Muscle of back (tissue), 11 donors: ENCODE data around the gene EXOC6B. TPM values are rescaled to one million over a fixed set of nuclear protein-coding genes. Genes with fewer than 3 reads are reported as not detected.

Experiments
- DNase-seq, 3 donors: peaks; one replicate each; pipeline versions ENCODE4 v3.0.0 to v3.0.0-alpha.2; 2013
- polyA plus RNA-seq, 10 donors: library from polyadenylated mRNA; unstranded; fragments of 120-200 nt; gene quantifications; one replicate each; pipeline ENCODE4 v1.2.1, GENCODE V29; 2013; ENCODE audit not compliant: insufficient read length in 10 of 10

Gene EXOC6B
- polyA plus RNA-seq, 10 donors: 9.1 to 15.4 (median 12.0) TPM

DNA sequence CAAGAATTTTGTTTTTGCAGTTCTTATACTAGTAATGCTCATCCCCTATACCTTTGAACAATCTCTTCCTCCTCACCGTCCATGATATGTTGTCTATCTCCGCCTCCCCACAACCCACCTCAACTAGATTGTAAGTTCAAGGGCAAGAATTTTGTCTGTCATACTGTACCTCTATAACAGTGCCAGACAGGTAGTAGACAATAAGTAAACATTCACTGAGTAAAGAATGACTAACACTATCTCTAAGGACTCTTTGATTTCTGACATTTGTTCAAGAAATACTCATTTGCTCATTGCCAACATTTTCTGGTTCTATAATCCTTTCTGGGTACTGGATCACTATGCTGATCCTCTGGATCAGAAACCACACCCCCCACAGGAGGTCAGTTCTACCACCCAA is 82.4 kb downstream of the EXOC6B start:
- DNase-seq: no peak

GRCh38 chr2:72738096-72738495 is 87.7 kb downstream of the EXOC6B start:
- no peak for DNase-seq

DNA sequence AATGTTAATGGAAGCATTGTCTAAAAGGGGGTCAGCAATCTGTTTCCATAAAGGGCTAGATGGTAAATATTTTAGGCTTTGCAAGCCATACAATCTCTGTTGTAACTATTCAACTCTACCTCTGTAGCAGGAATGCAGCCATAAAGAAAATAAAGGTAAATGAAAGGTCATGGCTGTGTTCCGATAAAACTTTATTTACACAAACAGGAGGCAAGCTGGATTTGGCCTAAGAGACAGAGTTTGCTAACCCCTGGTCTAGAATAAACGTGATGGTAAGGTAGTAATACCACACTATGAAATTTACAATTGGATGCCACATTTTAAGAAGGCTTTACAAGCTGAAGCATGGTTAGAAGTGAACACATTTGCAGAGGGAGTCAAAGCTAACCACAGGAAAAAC is 91.4 kb downstream of the EXOC6B start:
- DNase-seq: no peak

- DNase-seq: peak in 2 of 3 donors; percentile 30 to 41
These were observed 94.7 kb downstream of the EXOC6B start for GRCh38 chr2:72731116-72731515.

GRCh38 chr2:72727356-72727755 is 98.5 kb downstream of the EXOC6B start:
- no peak for DNase-seq

- no peak for DNase-seq
These were observed 102.0 kb downstream of the EXOC6B start for GRCh38 chr2:72723769-72724370.

DNA sequence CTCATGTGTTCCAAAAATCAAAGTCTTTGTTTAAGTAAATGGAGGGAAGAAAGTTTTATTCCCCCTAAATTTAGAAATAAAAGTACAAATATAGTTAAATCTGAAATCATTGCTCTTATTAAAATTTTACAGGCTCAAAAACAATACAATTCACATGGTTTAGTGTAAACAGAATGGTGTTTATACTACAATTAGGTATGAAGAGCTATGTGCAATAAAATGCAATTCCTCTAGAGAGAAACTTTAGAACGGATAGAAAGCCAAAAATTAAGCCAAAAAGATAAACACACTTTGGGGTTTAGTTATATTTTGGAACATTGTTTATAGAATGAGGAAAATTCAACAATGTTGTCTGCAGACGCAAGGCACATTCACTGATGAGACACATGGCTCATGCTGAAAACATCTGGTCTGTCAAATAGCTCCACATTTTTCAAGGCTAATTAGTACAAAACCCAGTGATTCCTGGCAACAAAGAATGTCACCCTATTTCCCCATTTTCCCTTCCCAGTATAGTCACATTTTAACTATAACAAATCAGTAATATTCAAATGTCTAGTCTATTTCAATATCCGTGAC is 103.3 kb downstream of the EXOC6B start:
- peak in 2 of 3 donors; percentile 10 to 22 for DNase-seq

DNA sequence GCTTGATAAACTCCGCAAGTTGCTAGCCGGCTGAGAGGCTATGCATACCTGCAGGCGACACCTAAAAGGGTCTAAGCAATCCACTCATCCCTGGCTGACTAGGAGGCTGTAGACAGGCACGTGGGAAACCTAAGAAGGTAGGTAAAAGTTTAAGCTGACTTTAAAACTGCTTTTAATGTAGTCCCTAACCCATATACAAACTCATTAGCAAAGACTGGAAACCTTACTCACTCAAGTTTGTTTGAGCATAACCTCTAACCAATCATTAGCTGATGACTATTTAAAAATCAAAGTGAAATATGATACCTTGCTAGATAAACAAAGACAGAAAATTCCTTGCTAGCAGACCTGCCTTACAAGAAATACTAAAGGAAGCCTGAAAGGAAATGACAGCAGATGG is 106.4 kb downstream of the EXOC6B start:
- DNase-seq: no peak

- no peak for DNase-seq
These were observed 107.0 kb downstream of the EXOC6B start for GRCh38 chr2:72718876-72719275.

DNA sequence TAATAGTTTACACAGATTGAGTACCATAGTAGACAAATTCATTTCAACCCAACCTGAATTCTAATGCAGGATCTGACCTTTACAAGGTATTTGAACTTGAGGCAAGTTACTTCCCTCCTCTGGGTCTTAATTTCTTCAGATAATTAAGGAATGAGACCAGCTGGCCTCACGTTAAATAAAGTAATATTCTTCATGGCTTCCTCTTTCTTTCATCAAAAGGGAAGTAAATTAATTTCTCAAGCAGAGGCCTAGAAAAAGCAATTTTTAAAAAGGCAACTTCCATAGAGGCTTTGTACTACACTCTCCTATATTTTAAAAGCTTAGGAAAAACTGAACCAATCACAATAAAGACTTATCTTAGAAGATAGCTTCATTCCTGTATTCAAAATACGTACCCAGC is 109.2 kb downstream of the EXOC6B start:
- no peak for DNase-seq

DNA sequence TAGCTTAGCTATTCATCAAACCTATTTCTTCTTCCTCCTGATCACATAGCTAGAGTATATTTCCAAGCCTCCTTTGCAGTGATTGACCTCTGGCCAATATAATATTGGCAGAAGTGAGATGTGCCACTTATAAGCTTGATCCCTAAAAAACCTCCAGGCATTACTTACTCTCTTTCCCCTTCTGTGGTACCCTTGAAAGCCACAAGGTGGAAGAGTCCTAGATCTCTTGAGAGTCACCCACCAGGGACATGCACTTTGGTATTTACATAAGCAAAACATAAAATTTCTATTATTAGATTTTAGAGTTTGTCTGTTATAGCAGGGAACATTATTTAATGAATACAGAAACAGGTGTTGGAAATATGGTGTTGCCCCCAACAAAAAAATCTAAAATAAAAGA is 112.0 kb downstream of the EXOC6B start:
- no peak for DNase-seq

DNA sequence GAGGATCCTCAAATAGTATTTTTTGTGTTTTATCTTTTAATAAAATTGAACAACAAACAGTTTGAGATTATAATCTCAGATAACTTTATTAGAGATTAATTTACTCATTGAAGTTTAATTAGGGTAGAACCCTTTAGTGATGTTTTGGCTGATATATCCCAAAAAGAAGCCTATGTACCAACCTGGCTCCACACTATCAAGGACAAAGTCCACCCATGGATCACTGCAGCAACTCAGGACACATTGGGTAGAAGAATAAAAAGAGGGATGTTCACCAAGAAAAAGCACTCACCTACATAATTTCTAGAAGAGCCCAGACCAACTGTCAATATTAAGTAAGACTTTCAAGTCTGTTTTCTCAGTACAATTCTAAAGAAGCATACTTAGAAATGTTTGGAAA is 112.9 kb downstream of the EXOC6B start:
- no peak for DNase-seq

- no peak for DNase-seq
These were observed 113.5 kb downstream of the EXOC6B start for GRCh38 chr2:72712304-72712703.

DNA sequence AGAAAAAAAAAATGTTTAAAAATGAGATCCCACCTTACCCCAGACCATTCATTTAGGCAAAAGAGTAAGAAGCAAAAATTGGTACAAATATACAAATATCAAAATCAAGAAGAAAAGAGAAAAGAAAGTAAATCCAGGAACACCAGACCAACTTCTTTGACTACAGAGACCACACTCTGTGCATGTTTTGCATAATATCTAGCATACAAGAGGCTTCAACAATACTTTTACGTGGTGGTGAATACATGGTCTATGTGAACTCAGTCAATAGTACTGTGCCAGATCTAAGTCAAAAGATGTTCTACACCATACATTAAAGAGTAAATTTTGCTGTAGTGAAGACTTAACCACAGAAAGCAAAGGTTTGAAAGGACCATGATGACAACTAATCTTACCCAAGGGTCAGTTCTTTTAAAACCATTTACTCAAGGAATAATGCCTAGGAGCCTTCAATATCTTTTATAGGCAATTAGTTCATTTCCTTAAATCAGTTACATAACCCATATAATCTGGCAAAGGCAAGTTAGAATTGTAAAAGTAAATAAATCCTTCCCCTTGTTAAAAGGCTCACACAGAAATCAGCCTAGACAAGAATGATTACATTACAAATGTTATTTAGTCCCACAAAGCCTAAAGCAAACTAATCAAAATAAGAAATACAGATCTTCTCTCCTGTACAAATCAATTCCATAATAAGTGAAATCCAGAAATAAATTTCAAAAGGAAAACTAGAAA is 115.2 kb downstream of the EXOC6B start:
- no peak for DNase-seq

DNA sequence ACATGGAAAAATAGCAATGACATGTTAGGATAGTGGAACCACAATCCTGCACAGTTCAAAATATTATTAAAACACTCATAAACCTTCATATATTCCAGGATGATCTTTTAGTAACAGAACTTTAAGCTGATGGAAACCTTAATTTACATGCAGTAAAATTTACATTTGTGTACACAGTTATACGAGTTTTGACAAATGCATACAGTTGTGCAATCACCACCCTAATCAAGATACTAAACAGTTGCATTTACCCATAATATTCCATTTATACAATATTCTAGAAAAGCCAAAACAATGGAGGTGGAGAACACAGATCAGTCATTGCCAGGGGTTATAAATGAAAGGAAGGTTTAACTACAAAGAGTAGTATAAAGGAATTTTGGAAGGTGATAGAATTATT is 117.6 kb downstream of the EXOC6B start:
- no peak for DNase-seq

DNA sequence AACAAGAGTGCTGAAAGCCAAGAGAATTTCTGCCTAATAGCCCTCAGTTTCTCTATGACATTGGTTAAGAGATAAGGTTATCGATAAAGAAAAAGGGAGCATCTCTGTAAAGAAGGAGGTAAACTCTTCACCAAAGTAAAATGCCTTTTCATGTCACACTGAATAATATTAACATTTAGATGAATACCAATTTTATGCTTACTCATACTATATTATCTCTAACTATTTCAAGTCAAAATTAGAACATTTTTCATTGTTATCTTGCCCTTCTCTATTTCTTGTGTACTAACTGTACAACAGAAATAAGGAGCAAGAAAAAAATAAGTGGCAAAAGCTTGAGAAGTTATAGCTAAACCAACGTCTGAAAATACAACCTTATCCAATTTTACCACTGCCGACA is 127.5 kb downstream of the EXOC6B start:
- no peak for DNase-seq

- DNase-seq: no peak
These were observed 129.3 kb downstream of the EXOC6B start for GRCh38 chr2:72696559-72696958.

GRCh38 chr2:72695676-72696075 is 130.2 kb downstream of the EXOC6B start:
- no peak for DNase-seq

GRCh38 chr2:72694715-72695496 is 130.9 kb downstream of the EXOC6B start:
- peak; percentile 75 to 86 (median 80) for DNase-seq

DNA sequence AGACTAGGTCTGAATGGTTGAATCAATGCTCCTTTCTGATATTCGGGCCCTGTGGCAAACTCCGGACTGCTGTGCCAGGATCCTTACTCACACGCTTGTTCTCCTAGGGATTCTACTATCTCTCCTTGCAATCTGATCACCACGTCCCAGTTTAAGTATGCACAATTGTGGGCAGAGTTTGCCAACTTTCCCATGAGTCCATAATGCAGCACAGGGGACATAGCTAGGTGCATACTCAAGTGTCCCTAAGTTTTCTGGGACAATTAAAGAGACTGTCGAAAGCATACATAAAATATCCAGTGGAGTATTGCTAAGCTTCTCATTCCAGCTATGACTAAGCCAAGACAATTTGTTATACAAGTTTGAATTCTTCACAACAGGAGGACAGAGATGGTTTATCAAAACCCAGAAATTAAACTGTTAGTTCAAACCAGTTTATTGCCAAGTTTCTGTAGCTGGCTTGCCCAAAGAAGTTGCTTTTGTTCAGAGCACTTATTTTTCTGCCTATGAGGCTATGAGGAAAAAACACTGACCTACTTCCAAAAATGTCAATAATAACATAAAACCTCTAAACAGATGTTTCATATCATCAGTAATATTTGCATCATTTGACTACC is 136.1 kb downstream of the EXOC6B start:
- DNase-seq: peak in 1 of 3 donors; percentile 13

GRCh38 chr2:72685638-72686213 is 140.1 kb downstream of the EXOC6B start:
- no peak for DNase-seq

- peak in 2 of 3 donors; percentile 18 to 48 for DNase-seq
These were observed 143.8 kb downstream of the EXOC6B start for GRCh38 chr2:72682061-72682460.
